AG09319 (cell line): Measurements from ENCODE around the gene ATG101.

Source experiments
- DNase-seq: peaks from one replicate; pipeline ENCODE4 v3.0.0-alpha.2; 2010; ENCODE audit warnings: low read depth; ENCODE audit errors: extremely low read depth
- TF ChIP-seq, protein P1 (sequence below): IDR thresholded peaks from 2 replicates; pipeline ENCODE4 v1.5.1; 2011; ENCODE audit warnings: low read depth, mild to moderate bottlenecking, inconsistent platforms, low read length, moderate library complexity

The ATG101 gene

DNA sequence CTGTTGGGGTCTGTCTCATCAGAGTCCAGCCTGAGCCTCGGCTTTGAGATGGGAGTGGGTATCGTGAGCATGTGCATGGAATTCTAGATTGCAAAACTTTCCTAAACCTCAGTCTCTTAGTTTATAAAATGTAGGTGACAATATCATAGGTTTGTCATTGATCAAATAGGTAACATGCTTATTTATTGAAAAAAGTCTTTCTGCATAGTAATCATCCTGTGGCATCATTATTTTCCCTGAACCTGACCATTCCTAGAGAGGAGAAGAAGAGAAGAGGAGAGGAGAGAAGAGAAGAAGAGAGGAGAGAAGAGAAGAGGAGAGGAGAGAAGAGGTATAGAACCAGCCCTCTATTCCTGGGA lies 13.8 kb downstream of the ATG101 start:
- DNase-seq: no peak
- TF ChIP-seq, protein P1, sequence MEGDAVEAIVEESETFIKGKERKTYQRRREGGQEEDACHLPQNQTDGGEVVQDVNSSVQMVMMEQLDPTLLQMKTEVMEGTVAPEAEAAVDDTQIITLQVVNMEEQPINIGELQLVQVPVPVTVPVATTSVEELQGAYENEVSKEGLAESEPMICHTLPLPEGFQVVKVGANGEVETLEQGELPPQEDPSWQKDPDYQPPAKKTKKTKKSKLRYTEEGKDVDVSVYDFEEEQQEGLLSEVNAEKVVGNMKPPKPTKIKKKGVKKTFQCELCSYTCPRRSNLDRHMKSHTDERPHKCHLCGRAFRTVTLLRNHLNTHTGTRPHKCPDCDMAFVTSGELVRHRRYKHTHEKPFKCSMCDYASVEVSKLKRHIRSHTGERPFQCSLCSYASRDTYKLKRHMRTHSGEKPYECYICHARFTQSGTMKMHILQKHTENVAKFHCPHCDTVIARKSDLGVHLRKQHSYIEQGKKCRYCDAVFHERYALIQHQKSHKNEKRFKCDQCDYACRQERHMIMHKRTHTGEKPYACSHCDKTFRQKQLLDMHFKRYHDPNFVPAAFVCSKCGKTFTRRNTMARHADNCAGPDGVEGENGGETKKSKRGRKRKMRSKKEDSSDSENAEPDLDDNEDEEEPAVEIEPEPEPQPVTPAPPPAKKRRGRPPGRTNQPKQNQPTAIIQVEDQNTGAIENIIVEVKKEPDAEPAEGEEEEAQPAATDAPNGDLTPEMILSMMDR: no peak

DNA sequence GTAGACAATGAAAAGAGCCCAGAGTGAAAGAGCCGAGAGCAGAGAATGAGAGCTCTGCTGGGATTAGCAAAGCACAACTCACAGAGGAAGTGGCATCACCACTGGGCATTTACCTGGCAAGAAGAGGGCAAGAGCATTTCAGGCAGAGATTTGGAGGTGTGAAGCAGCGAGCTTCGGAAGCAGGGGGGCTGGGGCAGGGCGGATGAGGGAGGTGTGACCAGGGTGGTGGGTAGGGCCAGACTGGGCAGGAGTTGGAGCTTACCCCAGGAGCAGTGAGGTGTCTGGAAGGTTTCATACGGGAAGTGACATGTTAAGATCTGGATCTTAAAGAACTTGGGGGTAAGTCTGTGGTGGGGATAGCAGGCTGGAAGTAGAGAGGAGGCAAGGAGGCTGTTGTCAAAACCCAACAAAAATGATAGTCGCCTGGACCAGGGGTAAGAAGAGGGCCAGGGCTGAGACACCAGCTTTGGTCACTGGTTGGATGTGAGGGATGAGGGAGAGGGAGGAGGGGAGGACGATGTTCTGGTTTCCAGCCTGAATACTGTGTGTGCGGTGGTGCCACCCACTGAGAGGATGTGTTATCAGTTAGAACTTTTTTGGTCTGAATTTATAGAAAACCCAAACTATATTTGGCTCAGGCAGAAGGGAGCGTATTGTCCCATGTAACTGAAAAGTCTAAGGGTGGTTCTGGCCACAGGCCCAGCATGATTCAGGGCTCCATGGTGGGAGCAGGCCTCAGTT lies 14.9 kb downstream of the ATG101 start:
- TF ChIP-seq, protein P1: no peak
- no peak for DNase-seq

DNA sequence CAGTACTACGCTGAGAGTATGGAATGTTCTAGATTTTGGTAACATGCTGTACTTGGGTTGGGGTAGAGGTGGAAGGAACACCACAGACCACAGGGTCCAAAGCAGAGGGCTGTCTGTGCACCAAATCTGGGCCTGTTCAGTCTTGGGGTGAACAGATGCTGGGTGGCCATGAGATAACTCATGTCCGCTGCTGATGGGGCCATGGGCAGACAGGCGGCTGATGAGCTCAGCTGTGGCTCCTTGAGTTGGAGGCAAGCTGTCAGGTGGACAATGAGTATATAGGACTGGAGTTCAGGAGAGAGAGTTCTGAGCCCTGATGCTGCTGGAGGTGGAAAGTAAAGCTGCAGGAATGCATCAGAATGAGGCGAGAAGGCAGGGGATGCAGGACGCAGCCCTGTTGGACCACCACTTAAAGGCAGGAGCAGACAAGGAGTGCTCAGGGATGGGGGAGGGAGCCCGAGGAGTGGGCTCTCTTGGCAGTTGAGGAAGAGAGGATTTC lies 16.0 kb downstream of the ATG101 start:
- TF ChIP-seq, protein P1: no peak

DNA sequence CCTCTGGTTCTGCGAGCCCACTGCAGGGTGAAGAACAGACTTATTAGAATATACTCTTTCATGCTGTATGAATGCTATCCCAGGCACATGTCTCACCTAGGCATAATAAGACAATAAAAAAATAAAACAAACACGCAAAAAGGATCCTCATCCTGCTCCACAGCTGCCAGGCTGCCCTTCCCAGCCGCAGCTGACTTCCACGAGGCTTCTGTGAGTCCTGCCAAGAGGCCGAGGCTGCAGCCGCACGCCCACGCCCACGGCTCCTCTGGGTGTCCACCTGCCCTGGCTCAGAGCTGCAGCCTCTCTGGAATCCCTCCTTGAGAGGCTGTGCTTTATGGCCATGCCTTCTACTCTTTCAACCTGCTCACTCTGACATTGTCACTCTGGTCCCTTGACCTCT lies 16.6 kb downstream of the ATG101 start:
- DNase-seq: no peak

More for the DNA sequence above, 16.0 kb downstream of the ATG101 start:
- DNase-seq: no peak

DNA sequence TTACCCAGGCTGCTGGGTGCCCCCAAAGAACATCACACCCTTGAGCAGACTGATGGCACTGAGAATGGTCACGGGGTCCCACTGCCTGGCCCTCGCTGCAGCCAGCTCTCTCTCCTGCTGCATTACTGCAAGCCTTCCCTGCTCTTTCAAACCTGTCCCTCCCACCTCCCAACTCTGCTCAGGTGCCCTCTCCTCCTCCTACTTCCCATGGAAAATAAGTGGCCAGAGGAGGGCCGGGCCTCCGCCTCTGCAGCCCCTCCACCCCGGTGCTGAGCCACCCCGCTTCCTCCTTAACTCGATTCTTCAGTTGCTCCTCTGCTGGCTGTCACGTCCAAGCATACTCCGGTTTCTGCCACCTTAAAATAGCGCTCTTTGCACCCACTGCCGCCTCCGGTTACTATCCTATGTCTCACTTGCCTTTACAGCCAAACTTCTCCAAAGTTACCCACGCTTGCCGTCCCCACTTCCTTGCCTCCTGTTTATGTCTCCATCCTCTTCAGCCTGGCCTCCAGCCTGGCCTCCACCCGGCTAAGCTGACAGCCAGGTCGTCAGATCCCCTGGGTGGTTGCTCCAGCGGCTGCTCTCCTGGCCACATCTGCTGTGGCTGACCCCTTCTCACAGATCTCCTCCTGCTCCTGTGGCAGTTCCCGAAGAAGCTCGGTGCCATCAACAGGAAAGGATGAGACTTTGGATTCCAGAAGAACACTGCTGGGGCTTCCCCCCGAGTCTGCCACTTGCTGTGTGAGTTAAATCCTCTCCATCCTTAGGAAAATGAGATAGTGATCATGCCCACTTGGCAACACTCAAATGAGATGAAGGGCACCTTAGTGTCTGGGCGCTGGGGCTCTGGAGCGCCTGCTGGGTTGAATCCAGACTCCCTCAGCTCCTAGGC lies 17.4 kb downstream of the ATG101 start:
- DNase-seq: no peak
- TF ChIP-seq, protein P1: no peak

More for the DNA sequence above, 16.6 kb downstream of the ATG101 start:
- TF ChIP-seq, protein P1: no peak

DNA sequence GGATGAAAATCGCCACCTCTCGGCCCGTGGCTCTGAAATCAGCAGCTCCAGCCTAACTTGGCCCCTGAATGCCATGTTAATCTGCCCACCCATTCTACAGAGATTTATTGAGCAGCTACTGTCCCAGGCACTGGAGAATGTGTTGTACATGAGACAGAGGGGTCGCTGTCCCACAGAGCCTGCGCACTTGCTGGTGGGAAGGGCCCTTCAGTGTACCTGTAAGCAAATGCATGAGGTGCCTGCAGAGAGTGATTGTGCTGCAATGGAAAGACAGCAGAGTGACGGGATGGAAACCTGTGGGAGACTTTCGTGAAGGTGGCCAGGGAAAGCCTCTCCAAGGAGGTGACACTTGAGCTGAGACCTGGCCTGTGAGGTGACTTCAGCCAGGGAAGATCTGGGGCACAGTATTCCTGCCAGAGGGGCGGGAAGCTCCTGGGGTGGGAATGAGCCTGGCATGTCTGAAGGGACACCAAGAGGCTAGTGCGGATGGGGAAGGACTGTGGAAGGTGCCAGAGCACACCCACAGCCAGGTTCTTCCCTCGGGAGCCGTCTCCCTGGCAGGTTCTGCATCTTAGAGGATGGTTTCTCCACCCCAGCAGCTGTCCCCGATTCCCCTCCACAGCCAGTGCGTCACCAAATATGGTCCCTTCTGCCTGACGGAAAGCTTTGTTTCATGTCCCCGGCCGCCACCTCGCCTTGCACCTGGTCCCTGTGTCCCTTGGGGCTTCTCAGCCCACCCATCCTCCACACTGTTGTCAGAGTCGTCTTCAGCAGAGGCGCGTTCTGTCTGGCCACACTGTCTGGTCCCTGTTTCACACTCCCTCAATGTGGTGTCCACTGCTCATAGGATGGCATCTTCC lies 18.4 kb downstream of the ATG101 start:
- TF ChIP-seq, protein P1: no peak
- no peak for DNase-seq
